SK-N-SH treated with all-trans-retinoic acid at 6 μM for 48 hours (cell line): ENCODE results near the gene DDX1.

Experiments
- ATAC-seq: fragments of 200-7000 bp; cut with Tn5 transposase; 3 replicates; pipeline ENCODE4 v1.9.1; 2020; ENCODE audit warnings: mild to moderate bottlenecking, moderate library complexity
- ARNTL ChIP-seq: fragments of 450-650 bp; formaldehyde crosslinking; IDR thresholded peaks from 2 replicates; pipeline ENCODE4 v1.5.0; 2020; ENCODE audit warnings: low read depth, mild to moderate bottlenecking, moderate library complexity, borderline replicate concordance
- BACH2 ChIP-seq: fragments of 250-450 bp; sonication (Bioruptor Pico); IDR thresholded peaks from 2 replicates; pipeline ENCODE4 v1.9.0; 2021; ENCODE audit warnings: mild to moderate bottlenecking, borderline replicate concordance
- CREB5 ChIP-seq: fragments of 250-450 bp; sonication (Bioruptor Pico); IDR thresholded peaks from 2 replicates; pipeline ENCODE4 v1.5.1; 2020; ENCODE audit warnings: low read depth, mild to moderate bottlenecking, moderate library complexity
- CSDC2 ChIP-seq: fragments of 250-450 bp; sonication (Bioruptor Pico); IDR thresholded peaks from 2 replicates; pipeline ENCODE4 v1.5.0; 2020; ENCODE audit warnings: mild to moderate bottlenecking, moderate library complexity
- ESRRG ChIP-seq: fragments of 250-450 bp; sonication (Bioruptor Pico); IDR thresholded peaks from 2 replicates; pipeline ENCODE4 v1.6.1; 2021; ENCODE audit warnings: mild to moderate bottlenecking
- GLIS3 ChIP-seq: fragments of 250-450 bp; sonication (Bioruptor Pico); IDR thresholded peaks from 2 replicates; pipeline ENCODE4 v1.5.0; 2020; ENCODE audit warnings: mild to moderate bottlenecking, moderate library complexity
- ISL1 ChIP-seq: fragments of 250-450 bp; sonication (Bioruptor Pico); IDR thresholded peaks from 2 replicates; pipeline ENCODE4 v2.1.2; 2022; ENCODE audit warnings: mild to moderate bottlenecking, moderate library complexity
- OSR1 ChIP-seq: fragments of 250-450 bp; sonication (Bioruptor Pico); IDR thresholded peaks from 2 replicates; pipeline ENCODE4 v1.8.0; 2022; ENCODE audit warnings: moderate library complexity, mild to moderate bottlenecking, inconsistent platforms
- PATZ1 ChIP-seq: fragments of 250-450 bp; sonication (Bioruptor Pico); IDR thresholded peaks from 2 replicates; pipeline ENCODE4 v1.8.0; 2020; ENCODE audit warnings: mild to moderate bottlenecking, moderate library complexity, borderline replicate concordance
- POU6F1 ChIP-seq: fragments of 250-450 bp; sonication (Bioruptor Pico); IDR thresholded peaks from 2 replicates; pipeline ENCODE4 v1.8.0; 2021; ENCODE audit warnings: low read depth, mild to moderate bottlenecking, moderate library complexity, borderline replicate concordance
- PPARA ChIP-seq: fragments of 250-450 bp; sonication (Bioruptor Pico); IDR thresholded peaks from 2 replicates; pipeline ENCODE4 v1.5.0; 2020; ENCODE audit warnings: mild to moderate bottlenecking, borderline replicate concordance
- SNAI2 ChIP-seq: fragments of 250-450 bp; sonication (Bioruptor Pico); IDR thresholded peaks from 2 replicates; pipeline ENCODE4 v1.5.0; 2020; ENCODE audit warnings: mild to moderate bottlenecking, moderate library complexity
- TCF4 ChIP-seq: fragments of 250-450 bp; sonication (Bioruptor Pico); IDR thresholded peaks from 2 replicates; pipeline ENCODE4 v1.8.0; 2021; ENCODE audit warnings: mild to moderate bottlenecking, moderate library complexity, borderline replicate concordance
- TOX ChIP-seq: fragments of 250-450 bp; sonication (Bioruptor Pico); IDR thresholded peaks from 2 replicates; pipeline ENCODE4 v1.8.0; 2021; ENCODE audit warnings: mild to moderate bottlenecking, moderate library complexity, borderline replicate concordance
- TSHZ2 ChIP-seq: fragments of 250-450 bp; sonication (Bioruptor Pico); IDR thresholded peaks from 2 replicates; pipeline ENCODE4 v1.5.0; 2020; ENCODE audit warnings: mild to moderate bottlenecking, moderate library complexity
- ZFP3 ChIP-seq: fragments of 250-450 bp; sonication (Bioruptor Pico); IDR thresholded peaks from 2 replicates; pipeline ENCODE4 v1.5.0; 2020; ENCODE audit warnings: mild to moderate bottlenecking, moderate library complexity
- ZFP30 ChIP-seq: fragments of 450-650 bp; formaldehyde crosslinking; IDR thresholded peaks from 2 replicates; pipeline ENCODE4 v1.5.0; 2022; ENCODE audit warnings: mild to moderate bottlenecking, moderate library complexity
- ZNF565 ChIP-seq: fragments of 450-650 bp; formaldehyde crosslinking; conservative IDR thresholded peaks from 2 replicates; pipeline ENCODE4 v1.5.0; 2020; ENCODE audit warnings: low read depth, mild to moderate bottlenecking, moderate library complexity
- ZNF70 ChIP-seq: fragments of 450-650 bp; formaldehyde crosslinking; IDR thresholded peaks from 2 replicates; pipeline ENCODE4 v1.5.0; 2020; ENCODE audit warnings: mild to moderate bottlenecking, moderate library complexity

Gene DDX1

GRCh38 chr2:15577071-15577735 is 14.5 kb upstream of the DDX1 start (continued):
- no peak for TF ChIP-seq ESRRG (CRISPR knock-in tag)
- no peak for TF ChIP-seq CREB5 (CRISPR knock-in tag)
- TF ChIP-seq ZNF565 (CRISPR knock-in tag) = no peak
- no peak for TF ChIP-seq ARNTL (CRISPR knock-in tag)
- TF ChIP-seq POU6F1 (CRISPR knock-in tag) = no peak

GRCh38 chr2:15579641-15580040 is 12.0 kb upstream of the DDX1 start:
- ATAC-seq = no peak
- TF ChIP-seq PATZ1 (CRISPR knock-in tag) (no peak), ZFP3 (CRISPR knock-in tag) (no peak), ZNF565 (CRISPR knock-in tag) (no peak), TCF4 (no peak), ZNF70 (CRISPR knock-in tag) (no peak)

- TF ChIP-seq TCF4 = no peak
- no peak for ATAC-seq
These were observed 11.2 kb upstream of the DDX1 start for GRCh38 chr2:15580451-15580850.

GRCh38 chr2:15582710-15583357 is 8.8 kb upstream of the DDX1 start:
- ATAC-seq = no peak
- TF ChIP-seq ESRRG (CRISPR knock-in tag) (no peak), GLIS3 (CRISPR knock-in tag) (no peak), OSR1 (CRISPR knock-in tag) (no peak), TOX (CRISPR knock-in tag) (no peak), BACH2 (CRISPR knock-in tag) (no peak), ARNTL (CRISPR knock-in tag) (no peak), ISL1 (CRISPR knock-in tag) (no peak), ZFP30 (CRISPR knock-in tag) (no peak), SNAI2 (CRISPR knock-in tag) (no peak), CSDC2 (CRISPR knock-in tag) (no peak), TSHZ2 (CRISPR knock-in tag) (no peak), PPARA (CRISPR knock-in tag) (no peak), ZFP3 (CRISPR knock-in tag) (no peak)
